ENCODE results near the gene DOCK9.

The DOCK9 gene

GRCh38 chr13:98981369-98982080 is 3.7 kb upstream of the DOCK9 start:
- TF ChIP-seq EZH2 (optimal IDR thresholded peaks at IDR 0.05; ENCODE audit: low read depth, low read length) (no peak), EZH2phosphoT487 (IDR thresholded peaks at IDR 0.05; ENCODE audit: low read length) (no peak), CTCF (IDR thresholded peaks at IDR 0.05; ENCODE audit: low read length) (no peak)
- DNase-seq: peak; percentile 14
- no peak overlapping the region for H3K4me2 ChIP-seq (ENCODE audit: low read depth, low read length)
- H3K4me1 ChIP-seq (ENCODE audit: low read length): peaks cover 8% of the 10 kb centered on the region; the same call in 1 of the 2 replicates
- H3K79me2 ChIP-seq (ENCODE audit: low read length): no peaks in the 10 kb centered on the region
- H3K9ac ChIP-seq (ENCODE audit: low read length): no peak overlapping the region
- no peaks in the 10 kb centered on the region for H3K9me3 ChIP-seq (replicated peaks; ENCODE audit: insufficient read depth, low read length)
- H3K27ac ChIP-seq (ENCODE audit: low read length): no peak overlapping the region
- no peaks in the 10 kb centered on the region for H4K20me1 ChIP-seq (ENCODE audit: insufficient read depth, low read length)
- no peaks in the 10 kb centered on the region for H3K27me3 ChIP-seq (replicated peaks; ENCODE audit: insufficient read depth, low read length)
- H2AFZ ChIP-seq (ENCODE audit: low read length): no peak overlapping the region
- H3F3A ChIP-seq (ENCODE audit: insufficient read depth, low read length): no peaks in the 10 kb centered on the region
- H3K4me3 ChIP-seq (ENCODE audit: low read length): no peak overlapping the region
- H3K36me3 ChIP-seq (replicated peaks; ENCODE audit: insufficient read depth, low read length): no peaks in the 10 kb centered on the region
- no peaks in the 10 kb centered on the region for H3K9me2 ChIP-seq (replicated peaks; ENCODE audit: insufficient read depth, low read length)

GRCh38 chr13:98979012-98979660 is 1.3 kb upstream of the DOCK9 start:
- Histone ChIP-seq H2AFZ (ENCODE audit: low read length) (no peak overlapping the region), H3K9me3 (replicated peaks; ENCODE audit: insufficient read depth, low read length) (no peaks in the 10 kb centered on the region), H3K4me2 (ENCODE audit: low read depth, low read length) (no peak overlapping the region), H3K9me2 (replicated peaks; ENCODE audit: insufficient read depth, low read length) (no peaks in the 10 kb centered on the region), H3K79me2 (ENCODE audit: low read length) (no peaks in the 10 kb centered on the region), H3K4me1 (ENCODE audit: low read length) (peaks cover 8% of the 10 kb centered on the region; the same call in 1 of the 2 replicates), H3K27ac (ENCODE audit: low read length) (no peak overlapping the region), H3K4me3 (ENCODE audit: low read length) (no peak overlapping the region), H3K27me3 (replicated peaks; ENCODE audit: insufficient read depth, low read length) (no peaks in the 10 kb centered on the region), H3K36me3 (replicated peaks; ENCODE audit: insufficient read depth, low read length) (no peaks in the 10 kb centered on the region), H3F3A (ENCODE audit: insufficient read depth, low read length) (no peaks in the 10 kb centered on the region), H3K9ac (ENCODE audit: low read length) (no peak overlapping the region), H4K20me1 (ENCODE audit: insufficient read depth, low read length) (no peaks in the 10 kb centered on the region)
- DNase-seq: no peak
- no peak for TF ChIP-seq EZH2phosphoT487 (IDR thresholded peaks at IDR 0.05; ENCODE audit: low read length)

GRCh38 chr13:98978280-98978679 is 416 bp upstream of the DOCK9 start:
- no peak overlapping the region for H3K9ac ChIP-seq (ENCODE audit: low read length)
- 0 out of 2 replicates have a peak, but pooled peaks cover 4% of the 10 kb centered on the region for H3K79me2 ChIP-seq (ENCODE audit: low read length)
- TF ChIP-seq EZH2 (optimal IDR thresholded peaks at IDR 0.05; ENCODE audit: low read depth, low read length) (no peak), CTCF (IDR thresholded peaks at IDR 0.05; ENCODE audit: low read length) (no peak), EZH2phosphoT487 (IDR thresholded peaks at IDR 0.05; ENCODE audit: low read length) (no peak)
- no peaks in the 10 kb centered on the region for H3K27me3 ChIP-seq (replicated peaks; ENCODE audit: insufficient read depth, low read length)
- no peak overlapping the region for H2AFZ ChIP-seq (ENCODE audit: low read length)
- H3K27ac ChIP-seq (ENCODE audit: low read length): no peak overlapping the region
- peaks cover 8% of the 10 kb centered on the region; the same call in 1 of the 2 replicates for H3K4me1 ChIP-seq (ENCODE audit: low read length)
- no peaks in the 10 kb centered on the region for H3K9me3 ChIP-seq (replicated peaks; ENCODE audit: insufficient read depth, low read length)
- no peaks in the 10 kb centered on the region for H3K36me3 ChIP-seq (replicated peaks; ENCODE audit: insufficient read depth, low read length)
- H4K20me1 ChIP-seq (ENCODE audit: insufficient read depth, low read length): no peaks in the 10 kb centered on the region
- DNase-seq: no peak
- H3F3A ChIP-seq (ENCODE audit: insufficient read depth, low read length): no peaks in the 10 kb centered on the region
- H3K9me2 ChIP-seq (replicated peaks; ENCODE audit: insufficient read depth, low read length): no peaks in the 10 kb centered on the region
- no peak overlapping the region for H3K4me3 ChIP-seq (ENCODE audit: low read length)
- H3K4me2 ChIP-seq (ENCODE audit: low read depth, low read length): no peak overlapping the region

- Histone ChIP-seq H3F3A (ENCODE audit: insufficient read depth, low read length) (no peaks in the 10 kb centered on the region), H3K4me2 (ENCODE audit: low read depth, low read length) (no peak overlapping the region), H3K27ac (ENCODE audit: low read length) (no peak overlapping the region), H4K20me1 (ENCODE audit: insufficient read depth, low read length) (no peaks in the 10 kb centered on the region), H3K9me2 (replicated peaks; ENCODE audit: insufficient read depth, low read length) (no peaks in the 10 kb centered on the region), H3K36me3 (replicated peaks; ENCODE audit: insufficient read depth, low read length) (no peaks in the 10 kb centered on the region), H3K27me3 (replicated peaks; ENCODE audit: insufficient read depth, low read length) (no peaks in the 10 kb centered on the region), H3K4me3 (ENCODE audit: low read length) (no peak overlapping the region), H3K9ac (ENCODE audit: low read length) (no peak overlapping the region), H3K4me1 (ENCODE audit: low read length) (peaks cover 5% of the 10 kb centered on the region; the same call in 1 of the 2 replicates), H2AFZ (ENCODE audit: low read length) (no peak overlapping the region), H3K79me2 (ENCODE audit: low read length) (0 out of 2 replicates have a peak, but pooled peaks cover 4% of the 10 kb centered on the region), H3K9me3 (replicated peaks; ENCODE audit: insufficient read depth, low read length) (no peaks in the 10 kb centered on the region)
- TF ChIP-seq EZH2phosphoT487 (IDR thresholded peaks at IDR 0.05; ENCODE audit: low read length): no peak
- no peak for TF ChIP-seq EZH2 (optimal IDR thresholded peaks at IDR 0.05; ENCODE audit: low read depth, low read length)
- TF ChIP-seq CTCF (IDR thresholded peaks at IDR 0.05; ENCODE audit: low read length): no peak
- no peak for DNase-seq
Observed at GRCh38 chr13:98976941-98977340, 923 bp downstream of the DOCK9 start.
